ENCODE measurements around the gene ALPL.

ALPL gene

GRCh38 chr1:21491488-21492355 lies 17.5 kb upstream of the ALPL start (continued):
- TF ChIP-seq, protein P1, sequence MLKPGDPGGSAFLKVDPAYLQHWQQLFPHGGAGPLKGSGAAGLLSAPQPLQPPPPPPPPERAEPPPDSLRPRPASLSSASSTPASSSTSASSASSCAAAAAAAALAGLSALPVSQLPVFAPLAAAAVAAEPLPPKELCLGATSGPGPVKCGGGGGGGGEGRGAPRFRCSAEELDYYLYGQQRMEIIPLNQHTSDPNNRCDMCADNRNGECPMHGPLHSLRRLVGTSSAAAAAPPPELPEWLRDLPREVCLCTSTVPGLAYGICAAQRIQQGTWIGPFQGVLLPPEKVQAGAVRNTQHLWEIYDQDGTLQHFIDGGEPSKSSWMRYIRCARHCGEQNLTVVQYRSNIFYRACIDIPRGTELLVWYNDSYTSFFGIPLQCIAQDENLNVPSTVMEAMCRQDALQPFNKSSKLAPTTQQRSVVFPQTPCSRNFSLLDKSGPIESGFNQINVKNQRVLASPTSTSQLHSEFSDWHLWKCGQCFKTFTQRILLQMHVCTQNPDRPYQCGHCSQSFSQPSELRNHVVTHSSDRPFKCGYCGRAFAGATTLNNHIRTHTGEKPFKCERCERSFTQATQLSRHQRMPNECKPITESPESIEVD (tag by site-specific recombination; IDR thresholded peaks at IDR 0.05): 0 out of 2 replicates have a peak, but pooled peaks have one; percentile 15
- TF ChIP-seq ZNF175 (tag by site-specific recombination; IDR thresholded peaks at IDR 0.05): no peak
- TF ChIP-seq ZNF670 (tag by site-specific recombination; IDR thresholded peaks at IDR 0.05; ENCODE audit: low read depth): no peak
- TF ChIP-seq, protein P2, sequence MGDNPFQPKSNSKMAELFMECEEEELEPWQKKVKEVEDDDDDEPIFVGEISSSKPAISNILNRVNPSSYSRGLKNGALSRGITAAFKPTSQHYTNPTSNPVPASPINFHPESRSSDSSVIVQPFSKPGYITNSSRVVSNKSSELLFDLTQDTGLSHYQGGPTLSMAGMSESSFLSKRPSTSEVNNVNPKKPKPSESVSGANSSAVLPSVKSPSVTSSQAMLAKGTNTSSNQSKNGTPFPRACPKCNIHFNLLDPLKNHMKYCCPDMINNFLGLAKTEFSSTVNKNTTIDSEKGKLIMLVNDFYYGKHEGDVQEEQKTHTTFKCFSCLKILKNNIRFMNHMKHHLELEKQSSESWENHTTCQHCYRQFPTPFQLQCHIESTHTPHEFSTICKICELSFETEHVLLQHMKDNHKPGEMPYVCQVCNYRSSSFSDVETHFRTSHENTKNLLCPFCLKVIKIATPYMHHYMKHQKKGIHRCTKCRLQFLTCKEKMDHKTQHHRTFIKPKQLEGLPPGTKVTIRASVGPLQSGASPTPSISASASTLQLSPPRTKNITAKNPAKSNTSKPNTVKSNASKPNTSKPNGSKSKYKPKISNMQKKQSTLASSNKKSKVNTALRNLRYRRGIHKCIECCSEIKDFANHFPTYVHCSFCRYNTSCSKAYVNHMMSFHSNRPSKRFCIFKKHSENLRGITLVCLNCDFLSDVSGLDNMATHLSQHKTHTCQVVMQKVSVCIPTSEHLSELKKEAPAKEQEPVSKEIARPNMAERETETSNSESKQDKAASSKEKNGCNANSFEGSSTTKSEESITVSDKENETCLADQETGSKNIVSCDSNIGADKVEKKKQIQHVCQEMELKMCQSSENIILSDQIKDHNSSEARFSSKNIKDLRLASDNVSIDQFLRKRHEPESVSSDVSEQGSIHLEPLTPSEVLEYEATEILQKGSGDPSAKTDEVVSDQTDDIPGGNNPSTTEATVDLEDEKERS (tag by site-specific recombination; IDR thresholded peaks at IDR 0.05): no peak
- TF ChIP-seq ZNF837 (tag by site-specific recombination; IDR thresholded peaks at IDR 0.05): no peak
- TF ChIP-seq, protein P3, sequence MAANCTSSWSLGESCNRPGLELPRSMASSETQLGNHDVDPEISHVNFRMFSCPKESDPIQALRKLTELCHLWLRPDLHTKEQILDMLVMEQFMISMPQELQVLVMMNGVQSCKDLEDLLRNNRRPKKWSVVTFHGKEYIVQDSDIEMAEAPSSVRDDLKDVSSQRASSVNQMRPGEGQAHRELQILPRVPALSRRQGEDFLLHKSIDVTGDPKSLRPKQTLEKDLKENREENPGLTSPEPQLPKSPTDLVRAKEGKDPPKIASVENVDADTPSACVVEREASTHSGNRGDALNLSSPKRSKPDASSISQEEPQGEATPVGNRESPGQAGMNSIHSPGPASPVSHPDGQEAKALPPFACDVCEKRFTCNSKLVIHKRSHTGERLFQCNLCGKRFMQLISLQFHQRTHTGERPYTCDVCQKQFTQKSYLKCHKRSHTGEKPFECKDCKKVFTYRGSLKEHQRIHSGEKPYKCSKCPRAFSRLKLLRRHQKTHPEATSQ (tag by site-specific recombination; IDR thresholded peaks at IDR 0.05): no peak
- no peak for TF ChIP-seq ZNF239 (tag by site-specific recombination; IDR thresholded peaks at IDR 0.05)
- no peak for TF ChIP-seq ZNF449 (tag by site-specific recombination; IDR thresholded peaks at IDR 0.05)
- TF ChIP-seq ZBTB10 (tag by site-specific recombination; IDR thresholded peaks at IDR 0.05): no peak
- TF ChIP-seq ZNF350 (tag by site-specific recombination; IDR thresholded peaks at IDR 0.05): no peak
- no peak for TF ChIP-seq ZNF221 (tag by site-specific recombination; IDR thresholded peaks at IDR 0.05; ENCODE audit: borderline replicate concordance)
- TF ChIP-seq ZNF76 (tag by site-specific recombination; IDR thresholded peaks at IDR 0.05; ENCODE audit: borderline replicate concordance, low read depth): no peak
- TF ChIP-seq ZNF677 (tag by site-specific recombination; IDR thresholded peaks at IDR 0.05): no peak
- no peak for TF ChIP-seq ZNF248 (tag by site-specific recombination; IDR thresholded peaks at IDR 0.05)
- peak; percentile 11; the same call in 1 of the 2 replicates for TF ChIP-seq TRIM28 (IDR thresholded peaks at IDR 0.05; ENCODE audit: borderline replicate concordance, low read length)
- no peak for TF ChIP-seq ZNF211 (tag by site-specific recombination; IDR thresholded peaks at IDR 0.05; ENCODE audit: low read depth)
- TF ChIP-seq, protein P4, sequence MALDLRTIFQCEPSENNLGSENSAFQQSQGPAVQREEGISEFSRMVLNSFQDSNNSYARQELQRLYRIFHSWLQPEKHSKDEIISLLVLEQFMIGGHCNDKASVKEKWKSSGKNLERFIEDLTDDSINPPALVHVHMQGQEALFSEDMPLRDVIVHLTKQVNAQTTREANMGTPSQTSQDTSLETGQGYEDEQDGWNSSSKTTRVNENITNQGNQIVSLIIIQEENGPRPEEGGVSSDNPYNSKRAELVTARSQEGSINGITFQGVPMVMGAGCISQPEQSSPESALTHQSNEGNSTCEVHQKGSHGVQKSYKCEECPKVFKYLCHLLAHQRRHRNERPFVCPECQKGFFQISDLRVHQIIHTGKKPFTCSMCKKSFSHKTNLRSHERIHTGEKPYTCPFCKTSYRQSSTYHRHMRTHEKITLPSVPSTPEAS (tag by site-specific recombination; IDR thresholded peaks at IDR 0.05): no peak
- TF ChIP-seq ZNF18 (tag by site-specific recombination; IDR thresholded peaks at IDR 0.05): no peak
- TF ChIP-seq WT1 (tag by site-specific recombination; IDR thresholded peaks at IDR 0.05): peak; percentile 72; the same call in 1 of the 2 replicates
- 0 out of 2 replicates have a peak, but pooled peaks have one; percentile 23 for TF ChIP-seq ZNF692 (tag by site-specific recombination; IDR thresholded peaks at IDR 0.05)
- no peak for TF ChIP-seq ZNF639 (tag by site-specific recombination; IDR thresholded peaks at IDR 0.05)
